Choroid plexus epithelial cell (primary cell): ENCODE data around the gene SLC26A6.

Experiments
- DNase-seq: peaks from one replicate; pipeline ENCODE4 v3.0.0-alpha.2; 2010; ENCODE audit warnings: low read depth
- H3K4me3 ChIP-seq: 2 replicates; pipeline ENCODE4 v1.5.1; 2011; ENCODE audit warnings: low read depth, mild to moderate bottlenecking, control low read depth, low read length, moderate library complexity
- CTCF ChIP-seq: conservative IDR thresholded peaks from 2 replicates; pipeline ENCODE4 v1.5.1; 2011; ENCODE audit warnings: low read depth, mild to moderate bottlenecking, control low read depth, inconsistent platforms, low read length, moderate library complexity

Gene SLC26A6

GRCh38 chr3:48599077-48599501 lies 36.2 kb downstream of the SLC26A6 start:
- DNase-seq: no peak
- TF ChIP-seq CTCF: no peak
- H3K4me3 ChIP-seq: no peak overlapping the region

DNA sequence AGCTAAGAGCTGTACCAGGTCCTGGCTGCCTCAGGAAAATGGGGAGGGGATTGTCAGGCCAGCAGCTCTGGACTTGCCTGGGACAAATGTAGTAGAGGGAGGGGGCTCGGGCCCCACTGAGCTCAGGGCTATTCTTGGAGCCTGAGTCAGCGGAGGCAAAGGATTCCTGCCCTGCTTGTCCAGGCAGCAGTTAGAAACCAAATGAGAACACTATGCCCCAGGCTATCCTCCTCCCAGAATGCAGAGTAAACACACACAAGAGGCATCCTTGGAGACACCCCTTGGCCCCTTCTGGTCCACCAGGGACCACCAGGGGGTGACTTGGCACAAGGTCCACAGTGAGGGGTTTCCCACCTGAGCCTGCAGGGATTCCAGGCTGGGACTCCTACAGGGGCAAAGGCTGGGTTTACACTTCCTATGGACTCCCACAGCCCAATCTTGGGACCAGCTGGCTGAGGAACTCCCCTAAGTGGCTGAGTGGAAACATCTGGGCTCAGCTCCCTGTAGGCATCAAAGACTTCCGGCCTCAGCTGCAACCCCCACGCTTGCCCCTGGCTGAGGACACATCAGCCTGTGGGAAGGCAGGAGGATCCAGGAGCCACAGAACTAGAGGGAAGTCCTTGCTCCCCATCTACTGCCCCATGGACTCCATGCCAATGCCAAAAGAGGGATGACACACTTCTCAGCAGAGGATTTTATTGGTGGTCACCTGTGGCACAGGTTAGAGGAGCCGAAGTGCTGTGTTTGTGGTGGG lies 36.8 kb downstream of the SLC26A6 start:
- TF ChIP-seq CTCF: no peak
- peak; percentile 92 for DNase-seq

DNA sequence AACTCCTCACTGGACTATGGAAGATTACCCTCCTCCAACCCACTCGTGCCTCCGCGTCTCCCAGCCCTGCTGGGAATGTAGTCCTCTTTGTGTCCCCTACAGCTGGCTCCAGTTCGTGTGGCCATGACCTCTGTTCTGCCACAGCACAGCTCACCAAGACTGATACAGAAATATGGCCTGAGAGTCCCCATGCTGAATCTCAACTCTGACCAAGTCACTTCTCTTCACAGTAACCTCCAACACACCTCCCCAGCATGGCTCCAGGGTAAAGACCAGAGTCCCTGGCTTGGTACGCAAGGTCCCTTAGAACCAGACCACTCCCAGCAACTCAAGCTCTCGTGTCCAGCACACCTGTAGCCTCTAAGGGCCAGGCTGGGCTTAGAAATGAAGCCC lies 37.9 kb downstream of the SLC26A6 start:
- DNase-seq: no peak
- no peak for TF ChIP-seq CTCF
- no peak overlapping the region for H3K4me3 ChIP-seq

More for the DNA sequence above, 36.8 kb downstream of the SLC26A6 start:
- H3K4me3 ChIP-seq: no peak overlapping the region

GRCh38 chr3:48596676-48597407 lies 38.4 kb downstream of the SLC26A6 start:
- H3K4me3 ChIP-seq: no peak overlapping the region
- no peak for DNase-seq
- TF ChIP-seq CTCF: no peak

- no peak for DNase-seq
- TF ChIP-seq CTCF: no peak
Measured at GRCh38 chr3:48596157-48596556, 39.1 kb downstream of the SLC26A6 start.

DNA sequence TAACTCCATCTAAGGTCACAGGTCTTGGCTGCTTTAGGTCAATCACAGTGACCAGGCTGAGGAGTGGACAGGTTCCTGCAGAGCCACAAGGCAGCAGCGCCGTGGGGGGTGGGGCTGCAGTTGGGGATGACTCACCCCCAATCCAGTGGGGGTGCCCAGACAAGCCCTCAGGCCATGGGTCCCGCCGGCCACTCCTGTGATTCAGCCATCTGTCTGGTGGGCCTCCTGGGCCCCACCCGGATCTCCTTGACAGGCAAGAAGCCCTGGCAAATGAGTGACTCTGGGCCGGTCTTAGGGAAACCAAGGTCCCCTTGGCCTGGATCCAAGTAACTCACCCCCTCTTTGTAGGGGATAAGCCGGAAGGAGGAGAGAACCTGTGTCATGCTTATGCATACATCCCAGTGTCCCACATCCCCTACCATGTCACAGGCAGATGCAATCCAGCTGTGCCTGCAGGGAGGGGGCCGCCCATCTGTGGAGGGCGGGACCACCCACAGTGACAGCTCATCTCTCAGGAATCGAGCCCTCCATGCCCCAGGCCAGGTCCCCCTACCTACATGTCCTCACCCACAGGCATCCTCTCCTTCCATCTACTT lies 39.6 kb downstream of the SLC26A6 start:
- DNase-seq: peak; percentile 91
- H3K4me3 ChIP-seq: peak overlapping the region; percentile 63

More at GRCh38 chr3:48596157-48596556, 39.1 kb downstream of the SLC26A6 start:
- H3K4me3 ChIP-seq: no peak overlapping the region

More for the DNA sequence above, 39.6 kb downstream of the SLC26A6 start:
- no peak for TF ChIP-seq CTCF
